Common myeloid progenitor, CD34-positive (primary cell): ENCODE results near the gene RPTOR.
"Not testable (repeated sequence)": the region's sequence is repeated elsewhere in the genome, so short reads cannot be mapped to it uniquely, and the experiment has no call there.

Source experiments
- CTCF ChIA-PET: fragments of 350-600 bp; sonication (Branson Sonifier 250); formaldehyde crosslinking; loops from one replicate; lab custom pipeline; 2021; ENCODE audit warnings: antibody characterized with exemption; lab: Charles Lee
- POLR2A ChIA-PET: fragments of 350-600 bp; sonication (Branson Sonifier 250); formaldehyde crosslinking; loops from one replicate; lab custom pipeline; 2021; ENCODE audit warnings: antibody characterized with exemption; lab: Charles Lee
- DNase-seq, 3 donors: peaks; one replicate each; pipeline versions ENCODE4 v3.0.0 to v3.0.0-alpha.2; 2013
- H3K27ac ChIP-seq, 2 experiments: 1 replicate in 1 of 2; 2 replicates in 1 of 2; pipeline ENCODE4 v1.7.0; 2013; ENCODE audit warnings: inconsistent platforms in 2 of 2, low read length in 2 of 2, mild to moderate bottlenecking in 2 of 2, low read depth in 1 of 2, moderate library complexity in 1 of 2; ENCODE audit not compliant: severe bottlenecking in 2 of 2, insufficient read depth in 1 of 2, poor library complexity in 1 of 2
- H3K27me3 ChIP-seq, 5 experiments: replicated peaks in 2 of 5; 1 replicate in 3 of 5; 2 replicates in 2 of 5; pipeline versions ENCODE4 v1.6.1 to v1.7.0; 2013; ENCODE audit warnings: low read length in 4 of 5, mild to moderate bottlenecking in 2 of 5, moderate library complexity in 2 of 5, inconsistent platforms in 1 of 5; ENCODE audit not compliant: insufficient read depth in 5 of 5, control insufficient read depth in 4 of 5
- H3K36me3 ChIP-seq, 4 experiments: 1 replicate in 2 of 4; 2 replicates in 2 of 4; pipeline versions ENCODE4 v1.6.1 to v1.7.0; 2013; ENCODE audit warnings: low read length in 3 of 4, control low read depth in 1 of 4, mild to moderate bottlenecking in 1 of 4; ENCODE audit not compliant: control insufficient read depth in 4 of 4, insufficient read depth in 4 of 4
- H3K4me1 ChIP-seq, 4 experiments: 1 replicate in 3 of 4; 2 replicates in 1 of 4; pipeline versions ENCODE4 v1.6.1 to v1.7.1; 2013; ENCODE audit warnings: low read length in 3 of 4, mild to moderate bottlenecking in 3 of 4, control low read depth in 1 of 4, inconsistent platforms in 1 of 4, moderate library complexity in 1 of 4; ENCODE audit not compliant: control insufficient read depth in 4 of 4, insufficient read depth in 4 of 4; ENCODE audit errors: control extremely low read depth in 1 of 4
- H3K4me3 ChIP-seq, 7 experiments: 1 replicate in 4 of 7; 2 replicates in 3 of 7; pipeline versions ENCODE4 v1.5.1 to v1.7.0; 2013; ENCODE audit warnings: mild to moderate bottlenecking in 7 of 7, low read length in 6 of 7, moderate library complexity in 6 of 7, inconsistent platforms in 2 of 7, low read depth in 2 of 7, control low read depth in 1 of 7; ENCODE audit not compliant: insufficient read depth in 4 of 7, control insufficient read depth in 1 of 7; ENCODE audit errors: extremely low read depth in 1 of 7
- H3K9me3 ChIP-seq, 5 experiments: 1 replicate in 4 of 5; 2 replicates in 1 of 5; pipeline versions ENCODE4 v1.6.1 to v1.7.1; 2013; ENCODE audit warnings: low read length in 4 of 5, mild to moderate bottlenecking in 2 of 5, inconsistent platforms in 1 of 5, low read depth in 1 of 5, moderate library complexity in 1 of 5; ENCODE audit not compliant: control insufficient read depth in 4 of 5, insufficient read depth in 2 of 5; ENCODE audit errors: control extremely low read depth in 1 of 5
- WGBS: methylation state at CpG from one replicate; pipeline ENCODE4 v1.1.5; 2013; ENCODE audit not compliant: insufficient coverage; 5-methylcytosine and 5-hydroxymethylcytosine counted together

Gene RPTOR

DNA sequence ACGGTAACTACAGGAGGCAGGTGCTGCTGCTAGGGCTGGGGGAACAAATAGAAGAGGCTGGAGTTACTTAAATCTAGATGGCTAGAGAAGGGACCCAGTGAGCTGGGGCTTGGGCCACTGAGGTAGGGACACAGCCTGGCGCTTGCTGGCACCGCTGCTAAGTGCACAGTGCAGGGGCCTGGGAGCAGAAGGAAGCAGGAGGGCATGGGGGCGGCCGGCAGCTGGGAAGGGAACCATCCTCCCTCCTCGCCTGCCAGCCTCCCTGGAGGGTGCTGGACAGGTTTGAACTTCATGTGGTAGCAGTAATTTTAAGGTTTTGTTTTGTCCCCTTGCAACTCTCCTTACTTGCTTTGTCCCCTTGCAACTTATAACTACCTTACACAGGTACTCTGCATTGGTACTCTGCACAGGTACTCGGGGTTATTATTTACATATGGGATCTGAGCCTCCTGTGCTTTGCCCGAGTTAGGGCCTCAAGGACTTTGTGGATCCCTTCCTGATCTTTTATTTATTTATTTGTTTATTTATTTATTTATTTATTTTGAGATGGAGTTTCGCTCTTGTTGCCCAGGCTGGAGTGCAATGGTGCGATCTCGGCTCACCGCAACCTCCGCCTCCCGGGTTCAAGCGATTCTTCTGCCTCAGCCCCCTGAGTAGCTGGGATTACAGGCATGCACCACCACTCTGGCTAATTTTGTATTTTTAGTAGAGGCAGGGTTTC lies 34.2 kb downstream of the RPTOR start:
- H3K27ac ChIP-seq, H3K36me3 ChIP-seq, H3K4me3 ChIP-seq, POLR2A ChIA-PET, H3K4me1 ChIP-seq, H3K27me3 ChIP-seq, H3K9me3 ChIP-seq, DNase-seq: not testable (repeated sequence)
- 93% methylated on average over 4 of the region's 15 CpGs for WGBS
- CTCF ChIA-PET, result interaction anchor here (1.4 to 2.1 kb wide), 2 partner anchors 34 to 151 kb away, joined by 4 to 12 read pairs; no protein-coding TSS in a partner anchor

DNA sequence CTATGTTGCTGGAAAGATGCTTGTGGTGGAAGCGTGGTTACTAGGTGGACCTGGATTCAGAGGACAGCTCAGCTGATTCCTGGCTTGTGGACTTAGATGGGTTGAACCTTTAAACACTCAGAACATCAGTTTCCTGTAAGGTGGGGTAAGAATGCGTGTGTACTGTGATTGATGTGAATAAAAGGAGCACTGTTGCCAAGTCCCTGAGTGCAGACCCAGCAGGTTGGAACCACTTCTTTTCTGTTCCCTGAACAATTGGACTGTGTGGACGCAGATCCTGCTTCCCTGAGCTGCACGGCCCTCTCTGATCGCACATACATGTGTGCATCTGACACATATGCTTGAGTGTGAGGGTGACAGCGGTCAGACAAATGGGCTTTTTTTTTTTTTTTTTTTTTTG lies 37.5 kb downstream of the RPTOR start:
- WGBS, result 100% methylated on average over 2 of the region's 6 CpGs
- Histone ChIP-seq H3K27me3 (no peaks in the 10 kb centered on the region), H3K9me3 (no peaks in the 10 kb centered on the region), H3K4me1 (peaks cover 4 to 18% (median 13%) of the 10 kb centered on the region in 4 experiments), H3K4me3 (no peak overlapping the region), H3K27ac (no peak overlapping the region), H3K36me3 (peaks cover 0 to 10% (median 6%) of the 10 kb centered on the region in 4 experiments)
- POLR2A ChIA-PET, result interaction anchor here (1.0 kb wide), 1 partner anchor 10 kb away, joined by 3 read pairs; no protein-coding TSS in a partner anchor
- DNase-seq, result no peak
- CTCF ChIA-PET, result no interaction called here

DNA sequence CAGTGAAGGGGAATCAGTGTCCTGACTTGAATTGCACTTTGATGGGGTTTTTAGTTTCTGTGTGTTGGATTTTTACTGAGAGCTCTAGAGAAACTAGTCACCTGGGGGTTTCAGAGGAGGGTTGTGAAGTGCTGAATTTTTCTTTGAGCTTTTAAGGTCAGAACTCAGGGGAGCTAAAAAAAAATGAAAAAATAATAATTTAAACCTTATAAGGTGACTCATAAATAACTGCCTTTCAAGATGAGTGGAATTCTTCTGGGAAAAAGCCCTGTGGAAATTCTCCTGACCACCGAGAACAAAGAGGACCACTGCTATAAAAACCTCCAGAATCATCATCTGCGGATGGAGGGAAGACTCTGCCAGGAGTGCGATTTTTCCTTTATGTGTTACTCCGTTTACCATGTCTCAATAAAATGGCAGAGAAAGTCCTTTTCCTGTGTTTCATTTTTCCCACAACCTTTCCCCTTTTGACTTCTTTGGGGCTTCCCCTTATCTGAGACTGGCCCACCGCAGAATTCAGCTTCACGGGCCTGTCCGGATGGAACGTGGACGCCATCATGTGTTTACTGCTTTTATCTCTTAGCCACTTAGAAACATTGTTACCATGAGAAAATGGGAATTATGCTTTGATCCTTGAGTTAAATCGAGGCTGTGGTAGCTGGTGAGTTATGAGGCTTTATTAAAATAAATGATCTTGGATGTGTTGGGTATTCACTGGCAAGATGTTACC lies 39.7 kb downstream of the RPTOR start:
- no peaks in the 10 kb centered on the region for H3K27me3 ChIP-seq
- H3K27ac ChIP-seq, result no peak overlapping the region
- no peak for DNase-seq
- no peak overlapping the region for H3K4me3 ChIP-seq
- CTCF ChIA-PET, result interaction anchor here (0.9 to 2.3 kb wide), 2 partner anchors 9 to 10 kb away, joined by 3 to 16 read pairs; no protein-coding TSS in a partner anchor
- POLR2A ChIA-PET, result no interaction called here
- peaks cover 4 to 18% (median 14%) of the 10 kb centered on the region in 4 experiments for H3K4me1 ChIP-seq
- 98% methylated on average over 9 of the region's 10 CpGs for WGBS
- no peaks in the 10 kb centered on the region for H3K9me3 ChIP-seq
- peaks cover 0 to 10% (median 6%) of the 10 kb centered on the region in 4 experiments for H3K36me3 ChIP-seq

DNA sequence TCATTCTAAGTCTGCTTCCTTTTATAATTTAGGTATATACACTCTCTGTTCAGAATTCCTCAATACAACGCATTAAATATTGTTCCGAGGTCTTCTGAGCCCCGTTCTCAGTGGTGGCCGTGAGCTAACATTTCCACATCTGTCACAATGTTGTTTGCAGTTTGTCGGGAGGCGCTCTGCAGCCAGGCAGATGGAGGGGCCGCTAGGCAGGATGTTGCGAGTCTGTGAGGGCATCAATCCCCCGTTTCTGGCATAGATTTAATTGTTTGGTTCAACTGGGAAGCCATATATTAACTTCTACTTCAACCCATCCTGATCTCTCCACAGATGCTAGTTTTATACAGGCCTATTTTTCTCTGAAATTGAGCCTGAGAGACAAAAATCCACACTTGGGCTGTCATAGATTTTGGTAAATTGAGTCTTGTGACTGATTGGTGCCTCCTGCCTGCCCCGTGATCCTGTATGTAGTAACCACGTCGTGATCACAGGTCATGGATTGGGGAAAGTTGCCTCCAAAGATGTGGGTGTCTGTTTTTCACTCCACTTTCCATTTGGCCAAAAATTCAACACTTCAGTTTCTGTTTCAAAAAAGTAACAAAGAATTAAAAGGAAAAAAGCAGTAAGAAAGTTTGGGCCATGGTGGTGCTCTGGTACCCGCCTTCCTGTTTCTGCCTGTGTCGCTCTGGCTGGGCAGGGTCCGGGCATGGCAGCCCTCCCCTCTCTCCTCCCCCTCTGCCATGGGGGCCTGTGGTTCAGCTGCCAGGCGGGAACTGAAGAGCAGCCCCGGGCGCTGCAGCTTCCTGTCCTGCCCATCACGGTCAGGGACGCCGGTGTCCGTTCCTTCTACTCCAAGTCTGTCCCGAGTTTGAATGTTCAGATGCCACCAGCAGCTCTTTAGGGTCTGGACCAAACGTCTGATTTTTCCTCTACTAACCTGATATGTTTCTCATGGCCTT lies 41.5 kb downstream of the RPTOR start:
- H3K4me3 ChIP-seq, result peak overlapping the region in 3 of 7 experiments; percentile 19 to 62 (median 52)

DNA sequence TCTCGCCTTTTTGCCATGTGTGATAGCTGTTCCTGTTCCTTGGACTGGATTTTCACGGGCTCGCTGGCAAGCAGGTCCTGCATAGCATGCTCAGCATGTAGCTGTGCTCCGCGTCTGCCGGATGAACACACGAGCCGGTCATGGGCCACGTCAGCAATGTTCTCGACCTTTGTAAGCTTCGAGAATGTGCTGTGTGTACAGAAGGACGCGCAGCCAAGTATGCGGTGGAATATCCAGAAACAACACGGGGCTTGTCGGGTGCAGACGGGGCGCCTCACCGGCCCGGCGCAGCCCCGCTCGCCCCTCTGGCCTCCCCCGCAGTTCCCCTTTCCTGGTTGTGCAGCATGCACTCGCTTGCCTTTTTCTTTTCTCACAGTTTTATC lies 42.2 kb downstream of the RPTOR start:
- H3K36me3 ChIP-seq, result peaks cover 0 to 6% (median 3%) of the 10 kb centered on the region in 4 experiments
- 84% methylated on average over 24 of the region's 25 CpGs for WGBS
- H3K27ac ChIP-seq, result peak overlapping the region in 1 of 2 experiments; percentile 12
- peak in 1 of 3 donors; percentile 15 for DNase-seq
- H3K4me1 ChIP-seq, result peaks cover 4 to 31% (median 20%) of the 10 kb centered on the region in 4 experiments
- H3K27me3 ChIP-seq, result no peaks in the 10 kb centered on the region
- POLR2A ChIA-PET, result no interaction called here
- CTCF ChIA-PET, result interaction anchor here (0.8 to 1.0 kb wide), 2 partner anchors 10 to 11 kb away, joined by 3 read pairs; no protein-coding TSS in a partner anchor
- H3K4me3 ChIP-seq, result peak overlapping the region in 2 of 7 experiments; percentile 52 to 62
- no peaks in the 10 kb centered on the region for H3K9me3 ChIP-seq

More for the DNA sequence above, 41.5 kb downstream of the RPTOR start:
- peak overlapping the region in 1 of 2 experiments; percentile 12 for H3K27ac ChIP-seq
- WGBS, result 40% methylated on average over 18 of the region's 24 CpGs
- no peaks in the 10 kb centered on the region for H3K9me3 ChIP-seq
- ChIA-PET CTCF (interaction anchor here (0.8 to 1.0 kb wide), 2 partner anchors 9 to 10 kb away, joined by 3 read pairs; no protein-coding TSS in a partner anchor), POLR2A (no interaction called here)
- H3K4me1 ChIP-seq, result peaks cover 4 to 28% (median 20%) of the 10 kb centered on the region in 4 experiments
- peak in 2 of 3 donors; percentile 39 to 46 for DNase-seq
- peaks cover 0 to 7% (median 6%) of the 10 kb centered on the region in 4 experiments for H3K36me3 ChIP-seq
- no peaks in the 10 kb centered on the region for H3K27me3 ChIP-seq

DNA sequence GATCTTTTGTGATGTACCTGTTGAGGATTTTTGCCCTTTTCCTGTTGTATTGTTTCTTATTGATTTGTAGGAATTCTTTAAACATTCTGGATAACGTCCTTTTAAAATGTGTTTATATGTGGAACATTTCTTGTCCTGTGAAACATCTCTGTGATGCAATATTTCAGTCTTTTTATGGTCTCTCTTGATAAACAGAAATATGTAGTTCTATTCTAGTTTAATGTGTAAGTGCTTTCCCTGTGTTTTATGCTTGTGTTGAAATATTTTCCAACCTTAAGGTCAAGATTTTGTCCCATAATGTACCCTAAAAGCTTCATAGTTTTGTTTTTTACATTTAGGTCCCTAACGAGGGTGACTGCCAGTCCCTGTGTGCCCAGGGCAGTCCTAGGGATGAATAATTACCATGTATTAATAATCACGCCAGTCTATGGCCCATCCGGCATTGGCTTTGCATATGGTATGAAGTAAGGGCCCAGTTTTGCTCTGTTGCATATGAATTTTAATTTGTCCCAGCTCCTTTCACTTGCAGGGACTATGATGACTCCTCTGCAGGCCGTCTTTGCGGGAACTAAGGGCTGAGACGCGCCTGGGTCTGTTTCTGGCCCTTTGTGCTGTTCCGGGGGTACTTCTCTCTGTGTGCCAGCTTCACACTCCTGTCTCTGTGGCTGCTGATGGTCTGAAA lies 44.2 kb downstream of the RPTOR start:
- CTCF ChIA-PET, result no interaction called here
- no peaks in the 10 kb centered on the region for H3K27me3 ChIP-seq
- 97% methylated on average over 7 of the region's 9 CpGs for WGBS
- POLR2A ChIA-PET, result no interaction called here
- DNase-seq, result no peak
- H3K4me1 ChIP-seq, result peaks cover 4 to 31% (median 20%) of the 10 kb centered on the region in 4 experiments
- no peaks in the 10 kb centered on the region for H3K9me3 ChIP-seq
- no peaks in the 10 kb centered on the region for H3K36me3 ChIP-seq
- H3K27ac ChIP-seq, result no peak overlapping the region
- no peak overlapping the region for H3K4me3 ChIP-seq
